ENCODE results near the gene MEGF11. TPM values are rescaled to one million over a fixed set of nuclear protein-coding genes. Genes with fewer than 3 reads are reported as not detected.
A peak's percentile ranks its signal among the peaks of the same experiment; 100 is the strongest.

MEGF11 gene
- total RNA-seq, 4 donors from 2014 or later = 0.20 TPM; not detected in 3

- Histone ChIP-seq H3K9me3 (no peaks in the 10 kb centered on the region), H3K36me3 (no peaks in the 10 kb centered on the region), H3K4me1 (peaks cover 6 to 8% of the 10 kb centered on the region in 2 donors), H3K27me3 (no peaks in the 10 kb centered on the region), H3K4me3 (replicated peaks in 1 of 3) (no peak overlapping the region), H3K27ac (no peak overlapping the region)
- DNase-seq = no peak
- 43 to 57% methylated on average over 2 of the region's 2 CpGs for WGBS, 2 donors
- intact Hi-C loops (cut with DNase I) = loop anchor here (10.0 kb wide), 1 partner anchor 298 kb away; no protein-coding TSS in a partner anchor
- TF ChIP-seq CTCF (IDR thresholded peaks at IDR 0.05) = no peak
- TF ChIP-seq POLR2A (IDR thresholded peaks at IDR 0.05) = no peak
Measured at GRCh38 chr15:65986416-65986815, 267.1 kb downstream of the MEGF11 start.

DNA sequence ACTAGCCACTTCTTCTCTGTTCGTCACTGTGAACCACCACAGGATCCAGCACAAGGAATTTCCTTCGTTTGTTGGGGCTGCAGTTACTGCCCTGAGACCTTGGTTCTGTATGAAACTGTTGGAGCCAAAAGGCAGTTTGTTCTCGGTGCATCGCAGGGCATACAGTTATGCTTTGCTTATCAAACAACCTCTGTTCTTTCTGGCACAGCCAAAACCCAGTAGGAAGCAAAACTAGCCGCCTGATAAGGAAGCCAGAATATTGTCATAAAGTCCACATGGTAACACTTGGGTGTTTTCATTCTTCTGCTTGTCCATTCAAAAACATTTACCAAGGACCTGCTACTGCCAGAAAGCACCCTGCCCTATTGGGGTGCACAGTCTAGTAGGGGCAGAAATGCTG, 268.2 kb downstream of the MEGF11 start:
- Histone ChIP-seq H3K36me3 (no peaks in the 10 kb centered on the region), H3K4me3 (replicated peaks in 1 of 3) (no peak overlapping the region), H3K27ac (no peak overlapping the region), H3K4me1 (peaks cover 6 to 8% of the 10 kb centered on the region in 2 donors), H3K9me3 (no peaks in the 10 kb centered on the region), H3K27me3 (no peaks in the 10 kb centered on the region)
- DNase-seq = no peak
- intact Hi-C loops (cut with DNase I) = loop anchor here (10.0 kb wide), 1 partner anchor 299 kb away; no protein-coding TSS in a partner anchor
- TF ChIP-seq CTCF (IDR thresholded peaks at IDR 0.05) (no peak), POLR2A (IDR thresholded peaks at IDR 0.05) (no peak)
- WGBS, 2 donors = 74 to 75% methylated on average over 5 of the region's 5 CpGs

GRCh38 chr15:65982627-65983322, 270.8 kb downstream of the MEGF11 start:
- 36 to 45% methylated on average over 9 of the region's 9 CpGs for WGBS, 2 donors
- no peaks in the 10 kb centered on the region for H3K27me3 ChIP-seq
- intact Hi-C loops (cut with DNase I) = loop anchor here (10.0 kb wide), 1 partner anchor 302 kb away; no protein-coding TSS in a partner anchor

DNA sequence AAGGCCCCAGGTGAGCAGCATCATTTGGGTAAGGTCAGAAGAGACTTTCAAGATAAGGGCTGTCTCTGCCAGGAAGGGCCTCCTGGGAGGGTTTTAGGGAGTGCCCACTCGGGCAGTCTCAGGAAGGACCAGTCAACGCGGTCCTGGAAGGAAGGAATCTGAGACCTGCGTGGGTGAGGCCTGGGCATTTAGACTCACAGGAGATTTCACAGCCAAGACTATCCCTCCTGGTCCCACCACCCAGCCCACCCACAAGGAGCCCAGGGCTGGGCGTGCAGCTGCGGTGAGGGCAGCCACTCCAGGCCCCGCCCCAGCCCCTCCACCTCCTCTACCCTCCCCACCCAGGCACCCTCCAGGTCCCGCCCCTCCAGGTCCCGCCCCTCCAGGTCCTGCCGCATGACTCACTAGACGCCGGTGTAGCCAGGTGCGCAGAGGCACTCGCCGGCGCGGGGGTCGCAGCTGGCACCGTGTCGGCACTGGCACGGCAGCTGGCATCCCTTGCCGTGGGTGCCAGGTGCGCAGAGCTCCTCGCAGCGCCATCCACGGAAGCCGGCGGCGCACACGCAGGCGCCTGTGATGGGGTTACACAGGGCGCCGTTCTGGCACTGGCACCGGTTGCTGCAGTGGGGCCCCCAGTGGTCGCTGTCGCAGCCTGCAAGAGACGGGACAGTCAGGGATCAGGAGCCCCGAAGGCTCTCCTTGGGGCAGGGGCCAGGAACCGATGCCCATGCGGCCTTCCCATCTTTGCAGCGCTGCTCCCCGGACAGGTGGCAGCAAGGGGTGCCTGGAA, 271.5 kb downstream of the MEGF11 start:
- no peaks in the 10 kb centered on the region for H3K36me3 ChIP-seq
- H3K4me1 ChIP-seq = peaks cover 6 to 8% of the 10 kb centered on the region in 2 donors
- peak; percentile 47 to 48 for DNase-seq
- 9 to 17% methylated on average over 8 to 20 of the region's 42 CpGs for WGBS, 2 donors
- no peak for TF ChIP-seq POLR2A (IDR thresholded peaks at IDR 0.05)
- TF ChIP-seq CTCF (IDR thresholded peaks at IDR 0.05) = no peak
- H3K4me3 ChIP-seq (replicated peaks in 1 of 3) = no peak overlapping the region
- no peaks in the 10 kb centered on the region for H3K27me3 ChIP-seq
- intact Hi-C loops (cut with DNase I) = loop anchor here (10.0 kb wide), 1 partner anchor 303 kb away; no protein-coding TSS in a partner anchor
- H3K9me3 ChIP-seq = no peaks in the 10 kb centered on the region
- no peak overlapping the region for H3K27ac ChIP-seq

More at GRCh38 chr15:65982627-65983322, 270.8 kb downstream of the MEGF11 start:
- Histone ChIP-seq H3K4me3 (replicated peaks in 1 of 3) (no peak overlapping the region), H3K4me1 (peaks cover 6 to 8% of the 10 kb centered on the region in 2 donors), H3K27ac (no peak overlapping the region), H3K9me3 (no peaks in the 10 kb centered on the region), H3K36me3 (no peaks in the 10 kb centered on the region)
- no peak for TF ChIP-seq CTCF (IDR thresholded peaks at IDR 0.05)
- TF ChIP-seq POLR2A (IDR thresholded peaks at IDR 0.05) = no peak
- DNase-seq = no peak
